Midbrain (tissue), 1 donor: ENCODE measurements around the gene ANKS3.
A peak's percentile ranks its signal among the peaks of the same experiment; 100 is the strongest.

Experiments
- DNase-seq: peaks from one replicate; lab custom pipeline; 2025; lab: John Stamatoyannopoulos, UW

Gene ANKS3

DNA sequence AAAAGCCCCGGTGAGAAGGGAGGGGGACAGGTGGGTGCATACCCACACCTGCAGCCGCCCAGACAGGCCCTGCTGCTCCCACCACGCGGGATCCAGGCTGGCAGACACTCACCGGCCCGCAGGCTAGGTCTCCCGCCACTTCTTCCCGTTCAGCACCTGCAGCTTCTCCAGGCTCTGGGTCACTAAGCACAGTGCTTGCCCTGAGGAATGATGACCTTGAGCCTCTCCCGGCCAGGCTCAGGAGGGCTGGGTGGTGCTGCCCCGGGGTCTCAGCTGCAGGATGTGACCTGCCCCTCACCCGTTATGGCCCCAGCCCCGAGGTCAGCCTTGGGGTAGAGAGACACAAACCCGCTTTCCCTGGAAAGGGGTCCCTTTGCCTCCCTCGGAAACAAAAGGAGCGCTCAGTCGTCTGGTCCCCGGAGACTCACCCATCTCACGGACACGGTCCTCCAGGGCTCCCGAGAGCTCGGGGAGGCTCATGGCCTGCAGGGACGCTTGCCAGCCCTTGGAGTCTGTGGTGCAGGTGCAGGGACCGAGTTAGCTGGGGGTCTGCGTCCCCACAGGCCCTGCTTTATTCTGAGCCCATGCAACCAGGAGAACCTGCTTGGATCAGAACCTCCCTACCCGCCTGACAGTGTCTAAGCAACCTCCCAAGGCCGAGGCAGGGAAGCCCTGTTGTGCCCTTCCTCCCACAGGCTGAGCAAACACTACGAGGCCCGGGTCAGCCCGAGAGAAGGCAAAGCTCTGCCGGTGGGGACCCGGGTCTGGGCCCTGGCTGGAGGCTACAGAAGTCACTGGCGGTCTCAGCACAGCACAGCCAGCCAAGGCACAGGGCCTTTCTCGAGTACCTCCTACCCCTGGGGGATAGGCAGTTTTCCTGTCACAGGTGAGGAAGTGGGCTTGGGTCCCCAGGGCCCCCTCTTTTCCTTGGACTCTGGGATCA, 36.9 kb downstream of the ANKS3 start:
- DNase-seq, result no peak

GRCh38 chr16:4696172-4696904, 37.7 kb downstream of the ANKS3 start:
- DNase-seq, result no peak

GRCh38 chr16:4695473-4696171, 38.4 kb downstream of the ANKS3 start:
- no peak for DNase-seq

DNA sequence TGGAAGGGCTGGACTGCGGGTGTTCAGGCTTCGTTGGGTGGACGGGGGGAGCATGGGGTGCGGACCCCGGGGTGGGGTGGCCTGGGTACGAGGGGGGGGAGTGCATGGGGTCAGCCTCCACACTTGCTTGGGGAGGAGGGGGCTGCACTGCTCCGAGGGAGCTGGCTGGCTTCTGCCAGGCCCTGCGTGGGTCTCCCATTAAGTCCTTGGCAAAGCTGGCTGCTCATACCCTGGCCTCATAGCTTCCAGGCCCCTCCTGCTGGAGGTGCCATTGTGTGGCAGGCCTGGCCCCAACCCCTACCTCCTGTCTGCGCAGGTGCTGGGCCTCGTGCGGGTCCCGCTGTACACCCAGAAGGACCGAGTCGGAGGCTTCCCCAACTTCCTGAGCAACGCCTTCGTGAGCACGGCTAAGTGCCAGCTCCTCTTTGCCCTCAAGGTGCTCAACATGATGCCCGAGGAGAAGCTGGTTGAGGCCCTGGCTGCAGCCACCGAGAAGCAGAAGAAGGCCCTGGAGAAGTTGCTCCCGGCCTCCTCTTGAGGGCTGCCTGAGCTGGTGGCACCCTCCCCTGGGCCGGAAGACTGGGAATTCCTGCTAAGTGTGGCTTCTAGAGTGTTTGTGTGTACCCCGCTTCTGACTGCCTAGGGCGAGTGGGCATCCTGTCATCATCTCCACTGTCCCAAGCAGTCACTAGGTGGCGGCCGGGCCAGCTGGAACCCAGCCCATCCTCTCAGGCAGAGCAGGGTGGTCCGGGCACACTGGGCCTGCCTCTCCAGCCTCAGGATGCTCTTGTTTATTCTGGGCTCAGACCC, 39.2 kb downstream of the ANKS3 start:
- peak; percentile 23 for DNase-seq

GRCh38 chr16:4693956-4694641, 40.0 kb downstream of the ANKS3 start:
- DNase-seq, result no peak

DNA sequence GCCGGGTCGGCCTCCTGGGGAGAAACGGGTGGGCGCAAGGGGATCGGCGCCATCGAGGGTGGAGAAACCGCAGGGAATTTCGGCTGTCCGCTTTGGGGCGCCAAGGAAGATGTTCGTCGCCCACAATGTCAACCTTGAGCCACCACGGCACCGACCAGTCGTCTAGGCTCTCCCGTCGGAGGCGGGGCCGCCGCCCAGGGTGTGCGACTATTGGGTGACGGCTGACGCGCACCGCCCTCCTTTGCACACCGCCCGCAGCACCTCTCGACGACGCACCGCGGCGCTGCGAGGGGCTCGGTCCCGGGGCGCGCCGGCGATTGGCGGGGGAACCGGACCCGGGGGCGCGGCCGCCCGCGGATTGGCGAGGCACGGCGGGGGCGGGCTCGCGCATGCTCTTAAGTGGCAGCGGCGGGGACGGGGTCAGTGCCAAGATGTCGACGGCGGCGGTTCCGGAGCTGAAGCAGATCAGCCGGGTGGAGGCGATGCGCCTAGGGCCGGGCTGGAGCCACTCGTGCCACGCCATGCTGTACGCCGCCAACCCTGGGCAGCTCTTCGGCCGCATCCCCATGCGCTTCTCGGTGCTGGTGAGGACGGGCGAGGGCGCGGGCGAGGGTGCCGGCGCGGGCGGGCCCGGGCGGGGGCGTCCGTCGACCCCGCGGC, 40.6 kb downstream of the ANKS3 start, which contains the start of gene NUDT16L1:
Gene NUDT16L1, plus strand, starts transcription at position 267 of the 660 bp plus-strand sequence. Its CDS starts 165 bp downstream, at position 432.
- DNase-seq, result peak; percentile 95

DNA sequence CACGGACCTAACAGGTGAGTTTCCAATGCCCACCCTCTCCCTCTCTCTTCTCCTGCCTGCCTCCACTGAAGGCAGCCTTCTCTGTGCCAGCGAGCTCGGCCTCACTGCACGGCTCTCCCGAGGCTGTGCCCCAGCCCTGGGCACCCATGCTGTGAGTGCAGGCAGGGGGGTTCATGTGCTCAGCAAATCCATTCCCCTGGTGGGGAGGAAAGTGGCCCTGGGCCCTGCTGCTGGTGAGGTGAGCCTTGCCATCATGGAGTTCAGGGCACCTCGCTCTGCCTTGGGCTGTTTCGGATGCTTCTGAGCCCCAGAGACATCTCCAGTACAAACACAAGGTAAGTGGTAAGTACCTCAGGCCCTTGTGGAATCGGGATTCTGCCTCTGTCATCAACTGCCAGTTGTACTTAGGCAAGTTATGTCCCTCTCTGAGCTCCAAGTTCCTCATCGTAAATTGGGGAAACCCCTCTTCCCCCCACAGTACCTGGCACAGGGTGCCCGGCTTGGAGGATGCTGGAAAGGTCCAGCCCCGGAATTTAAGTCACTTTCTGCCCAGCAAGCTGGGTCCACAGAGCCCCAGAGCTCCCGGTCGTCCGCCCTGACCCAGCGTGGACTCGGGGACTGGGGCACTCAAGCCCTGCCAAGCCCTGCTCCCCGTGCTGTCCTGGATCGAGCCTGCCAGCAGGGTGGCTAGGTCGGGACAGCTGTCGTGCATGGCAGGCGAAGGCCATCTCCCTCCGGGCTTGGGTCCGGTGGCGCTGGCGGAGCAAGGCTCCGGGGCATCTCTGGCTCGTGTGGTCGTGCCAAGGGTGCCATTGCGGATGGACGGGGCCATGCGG, 41.4 kb downstream of the ANKS3 start:
- no peak for DNase-seq

GRCh38 chr16:4691666-4692412, 42.2 kb downstream of the ANKS3 start:
- no peak for DNase-seq

- DNase-seq, result no peak
These were observed 43.0 kb downstream of the ANKS3 start for GRCh38 chr16:4690946-4691665.

- DNase-seq, result no peak
These were observed 44.0 kb downstream of the ANKS3 start for GRCh38 chr16:4689864-4690704.

DNA sequence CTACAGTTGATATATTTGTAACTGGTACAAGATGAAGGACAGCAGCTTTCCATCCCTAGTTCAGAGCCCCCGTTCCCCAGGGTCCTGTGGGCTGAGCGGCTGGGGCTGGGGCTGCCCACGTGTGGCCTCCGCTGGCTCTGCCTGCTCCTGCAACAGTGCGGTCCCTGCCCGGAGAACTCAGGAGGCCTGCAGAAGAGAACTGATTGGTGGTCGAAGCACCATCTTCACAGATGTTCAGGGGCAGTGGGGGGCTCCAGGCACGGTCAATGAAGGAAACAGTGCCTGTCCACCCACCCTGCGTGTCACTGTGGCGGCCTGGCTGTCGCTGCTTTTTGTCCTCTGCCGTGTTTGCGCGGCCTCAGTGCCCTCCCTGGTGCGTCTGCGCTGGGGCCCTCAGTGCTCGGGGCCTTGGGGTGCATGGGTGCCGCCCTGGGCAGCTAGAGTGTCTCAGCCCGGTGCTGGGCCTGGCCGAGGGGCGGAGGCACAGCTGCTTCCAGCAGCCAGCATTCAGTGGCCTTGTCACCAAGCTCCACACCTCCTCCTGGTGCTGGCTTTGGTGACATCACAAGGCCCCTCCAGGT, 44.9 kb downstream of the ANKS3 start:
- DNase-seq, result no peak

DNA sequence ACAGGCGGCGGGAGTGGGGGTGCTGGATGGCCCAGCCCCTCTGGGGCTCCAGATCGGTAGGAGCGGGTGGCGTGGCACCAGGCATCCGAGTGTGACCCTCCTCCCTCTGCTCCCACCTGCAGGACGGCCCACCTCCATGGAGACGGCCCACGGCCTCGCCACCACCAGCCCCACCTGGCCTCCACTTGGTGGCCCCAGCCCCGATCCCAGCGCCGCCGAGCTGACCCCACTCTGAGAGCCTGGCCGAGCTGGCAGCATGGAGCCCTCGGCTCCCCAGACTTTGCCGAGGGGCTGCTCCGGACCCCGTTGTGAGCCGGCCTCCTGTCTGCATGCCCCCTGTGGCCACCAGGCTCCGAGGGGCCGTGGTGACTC, 45.4 kb downstream of the ANKS3 start:
- no peak for DNase-seq

GRCh38 chr16:4687946-4688673, 46.0 kb downstream of the ANKS3 start:
- no peak for DNase-seq

DNA sequence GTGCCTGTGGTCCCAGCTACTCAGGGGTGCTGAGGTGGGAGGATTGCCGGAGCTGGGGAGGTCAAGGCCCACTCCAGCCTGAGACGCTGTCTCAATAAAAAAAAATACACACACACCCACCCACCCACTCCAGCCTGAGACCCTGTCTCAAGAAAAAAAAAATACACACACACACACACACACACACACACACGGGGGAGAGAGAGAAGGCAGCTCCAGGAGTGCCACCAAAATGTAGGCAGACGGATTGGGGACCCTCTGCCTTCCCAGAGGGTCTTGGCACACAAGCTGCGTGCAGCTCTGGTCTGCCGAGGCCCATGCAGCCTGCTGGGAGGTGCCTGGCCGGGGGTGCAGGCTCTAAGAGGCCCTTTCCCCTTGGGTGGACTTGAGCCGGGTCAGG, 46.7 kb downstream of the ANKS3 start:
- DNase-seq, result no peak

DNA sequence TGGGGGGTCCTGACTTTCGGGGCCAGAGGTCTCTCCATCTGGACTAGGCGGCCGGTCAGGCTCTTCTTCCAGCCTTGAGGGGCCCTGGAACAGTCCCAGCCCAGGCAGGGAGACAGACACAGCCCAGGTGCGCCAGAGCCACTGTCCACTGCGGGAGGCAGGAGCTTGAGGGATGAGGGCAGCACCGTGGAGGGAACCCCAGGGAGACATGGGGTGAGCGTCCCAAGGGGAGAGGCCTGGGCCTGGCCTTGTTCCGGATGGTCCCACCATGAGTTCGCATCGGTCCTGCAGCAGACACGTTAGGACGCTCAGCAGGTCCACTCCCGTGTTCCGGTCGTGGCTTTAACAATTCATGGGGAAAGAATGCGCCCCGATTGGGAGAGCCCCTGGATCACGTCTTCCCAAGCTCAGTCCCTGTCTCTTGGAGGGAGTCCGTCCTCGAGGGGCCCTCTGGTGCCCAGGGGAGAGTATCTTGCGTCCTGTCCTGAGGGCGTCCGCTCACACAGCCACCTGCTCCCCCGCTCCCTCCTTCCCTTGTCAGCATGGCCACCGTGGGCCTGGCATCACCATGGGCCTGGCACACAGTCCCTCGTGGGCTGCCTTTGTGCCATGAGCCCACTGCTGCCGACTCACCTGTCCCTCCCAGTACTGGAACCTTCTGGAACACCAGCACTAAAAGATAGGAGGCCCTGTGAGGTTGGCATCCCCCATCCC, 47.4 kb downstream of the ANKS3 start:
- DNase-seq, result no peak
